SK-N-SH (cell line): ENCODE measurements around the gene EVL. TPM values are rescaled to one million over a fixed set of nuclear protein-coding genes. Genes with fewer than 3 reads are reported as not detected.
A peak's percentile ranks its signal among the peaks of the same experiment; 100 is the strongest.

Source experiments
- CTCF ChIA-PET: fragments of 300-600, 350-600 bp; formaldehyde crosslinking; extraction: SDS; loops from one replicate; lab custom pipeline; 2021; lab: Yijun Ruan, JAX
- POLR2A ChIA-PET: fragments of 350-600 bp; sonication (Branson Sonifier 250); formaldehyde crosslinking; extraction: SDS; loops from one replicate; lab custom pipeline; 2020; ENCODE audit warnings: antibody characterized with exemption, inconsistent platforms; lab: Yijun Ruan, JAX
- DNase-seq: peaks from one replicate; pipeline ENCODE4 v3.0.0; 2012
- H2AFZ ChIP-seq: fragments of 200-600 bp; sonication (generic); 2 replicates; pipeline ENCODE4 v1.8.1; 2016; ENCODE audit warnings: antibody characterized with exemption, mild to moderate bottlenecking, low read depth
- H3F3A ChIP-seq: fragments of 200-600 bp; sonication (generic); replicated peaks from 2 replicates; pipeline ENCODE3; 2016; ENCODE audit warnings: antibody characterized with exemption, mild to moderate bottlenecking; ENCODE audit not compliant: insufficient read depth
- H3K27ac ChIP-seq, 2 experiments: fragments of 200-500 bp in 1 of 2; fragments of 200-600 bp in 1 of 2; sonication (Bioruptor generic) in 1 of 2; sonication (generic), shearing (Covaris generic) in 1 of 2; 2 replicates each; pipeline versions ENCODE4 v1.5.1 to v1.6.1; 2014 to 2016; ENCODE audit warnings: low read depth in 2 of 2, inconsistent platforms in 1 of 2, low read length in 1 of 2, mild to moderate bottlenecking in 1 of 2, mixed read lengths in 1 of 2
- H3K27me3 ChIP-seq: fragments of 200-600 bp; sonication (generic), shearing (Covaris generic); 2 replicates; pipeline ENCODE4 v1.6.1; 2016; ENCODE audit warnings: mixed run types; ENCODE audit not compliant: insufficient read depth
- H3K36me3 ChIP-seq, 2 experiments: fragments of 200-500 bp in 1 of 2; fragments of 200-600 bp in 1 of 2; sonication (Bioruptor generic) in 1 of 2; sonication (generic) in 1 of 2; replicated peaks in 1 of 2; 2 replicates each; pipeline versions ENCODE3 to v1.5.1; 2014 to 2016; ENCODE audit warnings: low read length in 1 of 2, mild to moderate bottlenecking in 1 of 2; ENCODE audit not compliant: insufficient read depth in 2 of 2, control insufficient read depth in 1 of 2
- H3K4me1 ChIP-seq, 2 experiments: fragments of 200-500 bp in 1 of 2; fragments of 200-600 bp in 1 of 2; sonication (Bioruptor generic) in 1 of 2; sonication (generic), shearing (Covaris generic) in 1 of 2; 2 replicates each; pipeline versions ENCODE4 v1.5.1 to v1.6.1; 2014 to 2016; ENCODE audit warnings: low read depth in 1 of 2, low read length in 1 of 2, mixed run types in 1 of 2; ENCODE audit not compliant: insufficient read depth in 2 of 2, control insufficient read depth in 1 of 2
- H3K4me2 ChIP-seq: fragments of 200-600 bp; sonication (generic), shearing (Covaris generic); 2 replicates; pipeline ENCODE4 v1.6.1; 2017; ENCODE audit warnings: mixed run types
- H3K4me3 ChIP-seq, 2 experiments: fragments of 200-500 bp in 1 of 2; fragments of 200-600 bp in 1 of 2; sonication (Bioruptor generic) in 1 of 2; sonication (generic), shearing (Covaris generic) in 1 of 2; 2 replicates each; pipeline versions ENCODE4 v1.5.1 to v1.8.1; 2014 to 2016; ENCODE audit warnings: low read depth in 2 of 2, inconsistent platforms in 1 of 2, low read length in 1 of 2, mild to moderate bottlenecking in 1 of 2, mixed read lengths in 1 of 2, moderate library complexity in 1 of 2
- H3K79me2 ChIP-seq: fragments of 200-600 bp; sonication (generic); 2 replicates; pipeline ENCODE4 v1.8.1; 2017; ENCODE audit warnings: mild to moderate bottlenecking; ENCODE audit not compliant: insufficient read depth
- H3K9ac ChIP-seq: fragments of 200-600 bp; sonication (generic); 2 replicates; pipeline ENCODE4 v1.6.1; 2017; ENCODE audit warnings: mixed run types
- H3K9me2 ChIP-seq: fragments of 200-600 bp; sonication (generic); 2 replicates; pipeline ENCODE4 v1.6.1; 2017; ENCODE audit warnings: mixed run types
- H3K9me3 ChIP-seq: fragments of 200-600 bp; sonication (generic); 2 replicates; pipeline ENCODE4 v1.6.1; 2017; ENCODE audit warnings: mixed run types, mild to moderate bottlenecking, moderate library complexity
- H4K20me1 ChIP-seq: fragments of 200-600 bp; sonication (generic); 2 replicates; pipeline ENCODE4 v1.6.1; 2017; ENCODE audit warnings: mild to moderate bottlenecking, mixed run types; ENCODE audit not compliant: insufficient read depth
- CHD2 ChIP-seq: fragments of 150-350 bp; IDR thresholded peaks from 2 replicates; pipeline ENCODE4 v1.6.1; 2018; ENCODE audit warnings: low read length; ENCODE audit not compliant: partially characterized antibody
- ELF1 ChIP-seq: IDR thresholded peaks from 2 replicates; pipeline ENCODE4 v1.4.0; 2012
- EZH2phosphoT487 ChIP-seq: fragments of 200-600 bp; sonication (generic); IDR thresholded peaks from 2 replicates; pipeline ENCODE4 v1.6.1; 2017; ENCODE audit warnings: low read depth, mixed run types, mild to moderate bottlenecking, antibody characterized with exemption, moderate library complexity, borderline replicate concordance
- FOSL2 ChIP-seq: IDR thresholded peaks from 2 replicates; pipeline ENCODE4 v1.4.0; 2012; ENCODE audit warnings: low read depth, mild to moderate bottlenecking, moderate library complexity, borderline replicate concordance
- FOXJ3 ChIP-seq: sonication (generic); formaldehyde crosslinking; IDR thresholded peaks from 2 replicates; pipeline ENCODE4 v1.5.1; 2020; ENCODE audit warnings: mild to moderate bottlenecking, missing genetic modification reagents
- FOXM1 ChIP-seq: IDR thresholded peaks from 2 replicates; pipeline ENCODE4 v1.4.0; 2012; ENCODE audit warnings: low read depth, mild to moderate bottlenecking
- JUND ChIP-seq: IDR thresholded peaks from 2 replicates; pipeline ENCODE4 v1.4.0; 2012
- MEF2A ChIP-seq: IDR thresholded peaks from 2 replicates; pipeline ENCODE4 v1.4.0; 2012; ENCODE audit warnings: low read depth, borderline replicate concordance
- NFIC ChIP-seq: IDR thresholded peaks from 2 replicates; pipeline ENCODE4 v1.4.0; 2012; ENCODE audit warnings: borderline replicate concordance
- POLR2AphosphoS5 ChIP-seq: IDR thresholded peaks from 2 replicates; pipeline ENCODE4 v1.6.1; 2012; ENCODE audit warnings: low read depth, low read length
- RAD21 ChIP-seq: IDR thresholded peaks from 2 replicates; pipeline ENCODE4 v1.6.1; 2012; ENCODE audit warnings: mild to moderate bottlenecking, low read length
- RFX5 ChIP-seq: IDR thresholded peaks from 2 replicates; pipeline ENCODE4 v1.6.1; 2012; ENCODE audit warnings: mild to moderate bottlenecking, improper control_type of control experiment, low read length
- RXRA ChIP-seq: IDR thresholded peaks from 2 replicates; pipeline ENCODE4 v1.4.0; 2012; ENCODE audit warnings: low read depth, mild to moderate bottlenecking, borderline replicate concordance
- SIN3A ChIP-seq: IDR thresholded peaks from 2 replicates; pipeline ENCODE4 v1.6.1; 2012; ENCODE audit warnings: low read depth, mild to moderate bottlenecking, low read length, moderate library complexity, borderline replicate concordance
- TEAD4 ChIP-seq: IDR thresholded peaks from 2 replicates; pipeline ENCODE4 v1.4.0; 2012; ENCODE audit warnings: mild to moderate bottlenecking, borderline replicate concordance; ENCODE audit not compliant: insufficient read depth
- YY1 ChIP-seq: IDR thresholded peaks from 2 replicates; pipeline ENCODE4 v1.4.0; 2012; ENCODE audit warnings: low read depth, mild to moderate bottlenecking
- WGBS: methylation state at CpG from one replicate; pipeline ENCODE4 v1.1.6; 2017; ENCODE audit warnings: low lambda C conversion rate; 5-methylcytosine and 5-hydroxymethylcytosine counted together
- polyA plus RNA-seq, 3 experiments: library from polyadenylated mRNA; depleted of rRNA; stranded (reverse); fragments of >200 nt; gene quantifications; 2 replicates each; pipeline ENCODE4 v1.2.3, GENCODE V29; 2012
- TF ChIP-seq, protein P1 (sequence below): fragments of 150-350 bp; IDR thresholded peaks from 2 replicates; pipeline ENCODE4 v1.6.1; 2017; ENCODE audit warnings: antibody characterized with exemption, low read length, low read depth, borderline replicate concordance

EVL gene
- polyA plus RNA-seq, 1 of the 3 experiments (the other 2 are of a cell fraction) = 36.5 TPM

DNA sequence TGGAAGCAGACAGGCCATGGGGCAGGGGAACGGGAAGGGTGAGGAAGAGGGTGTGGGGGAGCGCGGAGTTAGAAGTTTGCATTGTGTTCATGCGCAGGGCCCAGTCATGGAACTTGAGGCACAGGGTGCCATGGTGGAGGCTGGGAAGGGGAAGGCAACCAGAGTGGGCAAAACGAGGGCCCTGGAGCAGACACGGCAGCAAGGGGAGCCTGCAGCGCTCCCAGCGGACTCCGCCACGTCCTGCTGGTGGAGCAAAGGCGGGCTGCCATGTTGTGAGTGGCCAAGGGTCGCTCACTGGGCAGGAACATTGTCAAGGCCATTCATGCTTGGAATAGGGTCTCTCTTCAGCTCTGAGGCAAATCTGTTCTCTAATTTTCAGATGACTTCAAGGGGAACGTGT, 73.7 kb downstream of the EVL start:
- no peak overlapping the region for H3K4me3 ChIP-seq
- TF ChIP-seq JUND (no peak), NFIC (no peak), RXRA (no peak)
- no peak overlapping the region for H3K4me2 ChIP-seq
- H3K27ac ChIP-seq = no peak overlapping the region
- 95% methylated on average over 9 of the region's 13 CpGs for WGBS
- H3K4me1 ChIP-seq = peaks cover 0 to 46% of the 10 kb centered on the region in 2 experiments; a peak in 1 of 4 replicates
- H3F3A ChIP-seq = no peaks in the 10 kb centered on the region
- peaks cover 0 to 17% of the 10 kb centered on the region in 2 experiments for H3K36me3 ChIP-seq
- CTCF ChIA-PET = interaction anchor here (1.4 to 7.2 kb wide), 2 partner anchors 30 to 54 kb away, joined by 4 to 38 read pairs; no protein-coding TSS in a partner anchor
- no peak overlapping the region for H3K9ac ChIP-seq
- no peak overlapping the region for H2AFZ ChIP-seq
- H4K20me1 ChIP-seq = no peaks in the 10 kb centered on the region
- no peaks in the 10 kb centered on the region for H3K27me3 ChIP-seq
- no peaks in the 10 kb centered on the region for H3K79me2 ChIP-seq
- no peak for DNase-seq
- POLR2A ChIA-PET = no interaction called here
- H3K9me3 ChIP-seq = no peaks in the 10 kb centered on the region
- H3K9me2 ChIP-seq = no peaks in the 10 kb centered on the region

GRCh38 chr14:100140452-100141078, 75.3 kb downstream of the EVL start:
- H3K27ac ChIP-seq = peak overlapping the region in 1 of 2 experiments; percentile 96; a peak in 1 of 4 replicates
- no peak overlapping the region for H3K9ac ChIP-seq
- no peak overlapping the region for H3K4me2 ChIP-seq
- no peak overlapping the region for H2AFZ ChIP-seq
- H4K20me1 ChIP-seq = no peaks in the 10 kb centered on the region
- no peaks in the 10 kb centered on the region for H3K27me3 ChIP-seq
- TF ChIP-seq MEF2A = no peak
- TF ChIP-seq RXRA = no peak
- TF ChIP-seq, protein P1, sequence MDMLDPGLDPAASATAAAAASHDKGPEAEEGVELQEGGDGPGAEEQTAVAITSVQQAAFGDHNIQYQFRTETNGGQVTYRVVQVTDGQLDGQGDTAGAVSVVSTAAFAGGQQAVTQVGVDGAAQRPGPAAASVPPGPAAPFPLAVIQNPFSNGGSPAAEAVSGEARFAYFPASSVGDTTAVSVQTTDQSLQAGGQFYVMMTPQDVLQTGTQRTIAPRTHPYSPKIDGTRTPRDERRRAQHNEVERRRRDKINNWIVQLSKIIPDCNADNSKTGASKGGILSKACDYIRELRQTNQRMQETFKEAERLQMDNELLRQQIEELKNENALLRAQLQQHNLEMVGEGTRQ = no peak
- no peak for TF ChIP-seq RAD21
- no peak for TF ChIP-seq FOXM1
- TF ChIP-seq YY1 = no peak
- TF ChIP-seq CHD2 = no peak
- no peak for TF ChIP-seq FOSL2
- TF ChIP-seq ELF1 = no peak
- no peak for TF ChIP-seq FOXJ3 (CRISPR knock-in tag)
- no peak for TF ChIP-seq RFX5
- TF ChIP-seq SIN3A = no peak
- TF ChIP-seq EZH2phosphoT487 = no peak
- no peak for TF ChIP-seq NFIC
- no peak for TF ChIP-seq POLR2AphosphoS5
- no peak for TF ChIP-seq TEAD4
- POLR2A ChIA-PET = no interaction called here
- no peak overlapping the region for H3K4me3 ChIP-seq
- H3K4me1 ChIP-seq = peaks cover 0 to 44% of the 10 kb centered on the region in 2 experiments; a peak in 1 of 4 replicates
- WGBS = 95% methylated on average over 12 of the region's 16 CpGs
- no peaks in the 10 kb centered on the region for H3K9me2 ChIP-seq
- H3K9me3 ChIP-seq = no peaks in the 10 kb centered on the region
- DNase-seq = no peak
- no peaks in the 10 kb centered on the region for H3K79me2 ChIP-seq
- no peaks in the 10 kb centered on the region for H3F3A ChIP-seq
- H3K36me3 ChIP-seq = peaks cover 0 to 4% of the 10 kb centered on the region in 2 experiments
- CTCF ChIA-PET = interaction anchor here (0.6 to 7.2 kb wide), 4 partner anchors 15 to 159 kb away, joined by 3 to 38 read pairs (median 30); no protein-coding TSS in a partner anchor
